Measurements from ENCODE around the gene SAMD4B.

DNA sequence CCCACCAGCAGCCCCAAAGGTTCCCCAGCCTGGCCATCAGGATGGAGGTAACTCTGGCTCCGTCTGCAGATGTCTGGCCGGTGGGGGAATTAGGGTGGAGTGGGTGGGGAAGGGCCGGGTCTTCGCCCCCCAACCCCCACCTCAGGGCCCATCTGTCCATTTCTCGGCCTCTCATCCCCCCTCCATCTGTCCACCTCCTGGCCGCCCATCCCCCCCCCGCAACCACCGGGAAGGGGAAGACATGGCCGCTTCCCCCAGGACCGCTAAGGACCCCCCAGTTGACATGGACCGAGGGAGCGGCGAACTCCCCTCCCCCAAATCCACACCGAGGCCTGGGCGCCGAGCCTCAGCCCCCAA is 22.4 kb upstream of the SAMD4B start:
- no peak for TF ChIP-seq CTCF (IDR thresholded peaks at IDR 0.05; ENCODE audit: poor library complexity)
- no peak for TF ChIP-seq EZH2 (IDR thresholded peaks at IDR 0.05; ENCODE audit: borderline replicate concordance)

All from hepatocyte (in vitro differentiated cells).